Measurements from ENCODE around the gene BCAS4. TPM values are rescaled to one million over a fixed set of nuclear protein-coding genes. Genes with fewer than 3 reads are reported as not detected.
"Not testable (repeated sequence)": the region's sequence is repeated elsewhere in the genome, so short reads cannot be mapped to it uniquely, and the experiment has no call there.

BCAS4 gene
- total RNA-seq, 1 experiment from 2014 or later: 15.4 TPM

GRCh38 chr20:50876063-50876685, 81.3 kb downstream of the BCAS4 start:
- no peak for DNase-seq (ENCODE audit: low read depth)

GRCh38 chr20:50876816-50877215, 82.0 kb downstream of the BCAS4 start:
- DNase-seq (ENCODE audit: low read depth): no peak

DNA sequence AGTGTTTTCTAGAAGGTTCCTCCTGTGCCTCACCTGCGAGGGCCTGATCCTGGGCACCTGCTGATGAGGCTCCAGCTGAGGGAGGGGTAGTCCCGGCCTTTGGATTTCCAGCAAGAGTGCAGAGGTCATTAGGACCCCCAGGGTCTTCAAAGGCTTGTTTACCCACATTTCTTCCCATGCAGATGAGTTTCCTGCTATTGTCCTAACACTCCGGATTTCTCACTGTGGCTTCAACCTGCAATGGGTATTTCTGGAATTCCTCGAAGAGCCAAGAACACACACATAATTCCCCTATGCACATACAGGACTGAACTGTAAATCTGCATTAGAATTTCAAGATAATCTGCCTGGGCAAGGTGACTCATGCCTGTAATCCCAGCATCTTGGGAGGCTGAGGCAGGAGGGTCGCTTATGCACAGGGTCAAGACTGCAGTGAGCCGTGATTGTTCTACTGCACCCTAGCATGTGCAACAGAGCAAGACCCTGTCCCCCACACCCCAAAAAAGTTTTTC, 82.4 kb downstream of the BCAS4 start:
- DNase-seq (ENCODE audit: low read depth): no peak

GRCh38 chr20:50879649-50880550, 85.0 kb downstream of the BCAS4 start:
- DNase-seq (ENCODE audit: low read depth): no peak

DNA sequence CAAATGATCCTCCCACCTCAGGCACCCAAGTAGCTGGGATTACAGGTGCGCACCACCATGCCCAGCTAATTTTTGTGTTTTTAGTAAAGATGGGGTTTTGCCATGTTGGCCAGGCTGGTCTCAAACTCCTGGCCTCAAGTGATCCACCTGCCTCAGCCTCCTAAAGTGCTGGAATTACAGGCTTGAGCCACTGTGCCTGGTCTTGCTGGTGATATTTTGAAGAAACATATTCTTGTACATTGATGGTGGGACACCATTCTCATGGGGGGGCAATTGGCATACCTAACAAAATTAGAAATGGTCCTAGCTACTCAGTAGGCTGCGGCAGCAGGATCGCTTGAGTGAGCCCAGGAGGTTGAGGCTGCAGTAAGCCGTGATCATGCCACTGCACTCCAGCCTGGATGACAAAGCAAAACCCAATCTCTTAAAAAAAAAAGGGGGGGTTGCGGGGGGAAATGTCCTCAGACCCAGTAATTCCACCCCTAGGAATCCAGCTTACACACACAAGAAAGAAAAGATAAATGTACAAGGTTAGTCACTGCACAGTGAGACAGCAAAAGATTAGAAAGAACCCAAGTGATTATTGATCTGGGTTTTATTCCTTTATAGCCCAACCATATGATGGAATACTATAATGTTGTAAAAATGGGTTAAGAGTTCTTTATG, 87.0 kb downstream of the BCAS4 start:
- not testable (repeated sequence) for DNase-seq (ENCODE audit: low read depth)

DNA sequence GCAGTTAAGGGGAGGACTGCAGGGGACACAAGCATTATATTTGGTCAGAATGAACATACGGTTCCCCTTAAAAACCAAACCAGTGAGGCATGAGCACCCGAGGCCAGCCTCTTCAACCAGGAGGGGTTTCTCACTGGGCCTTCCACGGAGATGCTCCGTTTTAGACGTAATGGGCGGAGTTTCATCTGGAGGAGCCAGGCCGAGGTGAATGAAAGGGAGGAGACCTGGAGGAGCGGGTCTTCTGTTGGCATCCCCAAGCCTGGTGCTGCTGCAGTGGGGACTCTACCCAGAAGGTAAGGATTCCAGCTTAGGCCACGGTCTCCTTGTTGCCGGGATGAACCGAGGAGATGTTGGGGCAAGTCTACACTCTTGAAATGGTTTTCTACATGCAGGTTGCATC, 89.0 kb downstream of the BCAS4 start:
- DNase-seq (ENCODE audit: low read depth): no peak

DNA sequence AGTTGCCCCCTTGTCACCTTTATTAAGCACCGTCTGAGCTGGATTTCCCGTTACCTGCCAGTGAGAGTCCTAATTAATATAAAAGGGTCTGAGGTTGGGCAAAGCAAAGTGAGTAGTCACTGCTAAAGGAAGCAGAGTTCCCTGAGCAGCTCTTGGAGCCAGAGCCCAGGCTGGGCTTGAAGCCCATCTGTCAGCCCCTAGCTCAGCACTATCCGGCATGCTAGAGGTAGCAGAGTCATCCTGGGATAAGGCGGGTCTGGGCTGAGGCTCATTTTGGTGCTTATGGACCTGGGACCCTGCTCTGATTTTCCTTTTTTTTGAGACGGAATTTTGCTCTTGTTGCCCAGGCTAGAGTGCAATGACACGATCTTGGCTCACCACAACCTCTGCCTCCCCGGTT, 90.2 kb downstream of the BCAS4 start:
- DNase-seq (ENCODE audit: low read depth): no peak

DNA sequence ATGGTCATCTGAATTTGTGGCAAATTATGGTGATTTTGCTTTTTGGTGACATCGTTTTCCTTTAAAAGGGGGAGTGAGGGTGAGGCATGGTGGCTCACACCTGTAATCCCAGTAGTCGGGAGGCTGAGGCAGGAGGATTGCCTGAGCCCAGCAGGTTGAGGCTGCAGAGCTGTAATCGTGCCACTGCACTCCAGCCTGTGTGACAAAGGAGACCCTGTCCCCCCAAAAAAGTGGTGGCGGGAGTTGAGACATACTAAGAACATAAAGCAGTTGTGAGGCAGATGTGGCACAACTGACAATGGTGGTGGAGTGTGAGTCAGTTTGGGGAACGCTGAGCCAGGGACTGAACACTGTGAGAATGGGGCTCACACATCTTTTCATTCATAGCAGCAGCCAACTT, 90.9 kb downstream of the BCAS4 start:
- no peak for DNase-seq (ENCODE audit: low read depth)

GRCh38 chr20:50886184-50886790, 91.4 kb downstream of the BCAS4 start:
- DNase-seq (ENCODE audit: low read depth): no peak

DNA sequence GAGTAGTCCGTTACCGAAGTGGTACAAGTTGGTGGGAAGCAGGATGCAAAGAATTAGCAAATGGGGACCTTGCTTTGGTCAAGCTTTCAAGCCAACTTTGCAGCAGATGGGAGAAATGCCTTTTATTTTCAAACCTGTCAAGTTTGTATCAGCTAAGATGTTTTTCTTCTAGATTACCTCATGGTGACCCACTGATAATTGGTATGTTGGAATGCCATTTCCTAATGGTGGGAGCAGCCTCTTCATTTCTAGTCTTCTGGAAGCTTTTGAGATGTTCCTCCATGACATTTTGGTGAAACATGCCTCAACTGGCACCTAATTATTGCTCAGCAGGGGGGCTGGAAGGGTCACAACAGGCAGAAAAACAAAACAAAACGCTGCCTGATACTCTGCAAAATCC, 92.7 kb downstream of the BCAS4 start:
- no peak for DNase-seq (ENCODE audit: low read depth)

- no peak for DNase-seq (ENCODE audit: low read depth)
These were observed 96.3 kb downstream of the BCAS4 start for GRCh38 chr20:50891138-50891537.

- no peak for DNase-seq (ENCODE audit: low read depth)
These were observed 97.5 kb downstream of the BCAS4 start for GRCh38 chr20:50892394-50892793.

DNA sequence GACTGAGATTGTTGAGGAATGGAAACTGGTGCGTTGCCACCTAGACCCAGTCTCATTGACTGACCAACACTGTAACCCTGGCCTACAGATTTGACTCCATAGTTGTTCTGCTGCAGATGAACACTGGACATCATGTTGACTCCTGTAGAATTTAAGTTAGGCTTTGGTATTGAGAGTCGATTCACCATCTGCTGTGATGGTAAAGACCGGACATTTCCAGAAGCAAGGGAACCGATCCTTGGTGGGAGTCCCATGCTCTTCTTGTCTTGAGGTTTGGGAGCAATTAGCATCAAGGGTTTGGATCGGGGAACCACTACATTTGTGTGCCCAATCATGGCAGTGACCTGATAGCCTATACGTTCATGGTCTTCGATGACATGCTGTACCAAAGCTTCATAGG, 98.8 kb downstream of the BCAS4 start:
- no peak for DNase-seq (ENCODE audit: low read depth)

DNA sequence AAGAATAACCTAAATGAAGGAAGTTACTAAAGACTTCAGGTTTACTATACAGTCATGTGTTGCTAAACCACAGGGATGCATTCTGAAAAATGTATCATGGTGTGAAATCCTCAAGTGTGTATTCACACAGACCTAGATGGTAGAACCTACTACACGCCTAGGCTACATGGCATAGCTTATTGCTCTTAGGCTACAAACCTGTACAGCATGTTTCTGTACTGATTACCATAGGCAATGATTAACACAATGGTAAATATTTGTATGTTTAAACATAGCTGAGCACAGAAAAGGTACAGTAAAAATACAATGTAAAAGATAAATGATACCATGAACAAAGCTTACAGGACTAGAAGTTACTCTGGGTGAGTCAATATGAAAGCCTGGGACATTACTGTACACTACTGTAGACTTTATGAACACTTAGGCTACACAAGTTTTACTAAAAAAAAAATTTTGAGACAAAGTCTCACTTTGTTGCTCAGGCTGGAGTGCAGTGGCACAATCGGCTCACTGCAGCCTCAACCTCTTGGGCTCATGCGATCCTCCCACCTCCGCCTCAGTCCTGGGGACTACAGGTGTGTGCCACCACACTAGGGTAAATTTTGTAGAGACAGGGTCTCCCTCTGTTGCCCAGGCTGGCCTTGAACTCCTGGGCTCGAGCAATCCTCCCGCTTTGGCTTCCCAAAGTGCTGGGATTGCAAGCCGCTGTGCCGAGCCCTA, 100.4 kb downstream of the BCAS4 start:
- DNase-seq (ENCODE audit: low read depth): no peak

DNA sequence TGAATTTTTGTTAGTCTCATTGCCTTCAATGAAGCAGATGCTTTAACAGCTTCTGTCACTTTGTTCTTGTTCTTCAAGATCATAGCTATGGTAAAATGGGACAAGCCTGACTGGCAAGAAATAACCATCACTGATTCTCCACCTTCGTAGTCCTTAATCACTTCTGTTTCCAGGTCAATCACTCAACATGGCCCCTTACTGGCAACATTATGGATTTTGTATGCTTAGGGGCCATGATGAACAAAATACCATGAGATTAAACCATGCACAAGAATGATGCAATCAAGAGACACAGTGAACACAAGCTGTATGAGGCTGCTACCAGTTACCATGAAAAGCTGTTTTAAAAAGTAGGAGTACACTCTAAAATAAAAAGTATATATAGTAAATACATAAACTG, 103.6 kb downstream of the BCAS4 start:
- no peak for DNase-seq (ENCODE audit: low read depth)

DNA sequence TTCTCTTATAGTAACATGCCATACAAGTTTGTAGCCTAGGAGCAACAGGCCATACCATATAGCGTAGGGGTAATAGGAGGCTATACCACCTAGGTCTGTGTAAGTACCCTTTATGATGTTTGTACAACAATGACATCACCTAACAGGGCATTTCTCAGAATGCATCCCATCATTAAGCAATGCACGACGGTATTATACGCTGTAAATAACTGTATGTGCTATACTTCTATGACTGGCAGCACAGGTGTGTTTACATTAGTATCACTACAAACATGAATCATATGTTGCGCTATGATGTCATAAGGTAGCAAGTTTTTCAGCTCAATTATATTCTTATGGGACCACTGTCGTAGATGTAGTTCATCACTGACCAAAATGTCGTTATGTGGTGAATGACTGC, 105.4 kb downstream of the BCAS4 start:
- DNase-seq (ENCODE audit: low read depth): no peak

GRCh38 chr20:50901301-50901700, 106.4 kb downstream of the BCAS4 start:
- DNase-seq (ENCODE audit: low read depth): no peak

DNA sequence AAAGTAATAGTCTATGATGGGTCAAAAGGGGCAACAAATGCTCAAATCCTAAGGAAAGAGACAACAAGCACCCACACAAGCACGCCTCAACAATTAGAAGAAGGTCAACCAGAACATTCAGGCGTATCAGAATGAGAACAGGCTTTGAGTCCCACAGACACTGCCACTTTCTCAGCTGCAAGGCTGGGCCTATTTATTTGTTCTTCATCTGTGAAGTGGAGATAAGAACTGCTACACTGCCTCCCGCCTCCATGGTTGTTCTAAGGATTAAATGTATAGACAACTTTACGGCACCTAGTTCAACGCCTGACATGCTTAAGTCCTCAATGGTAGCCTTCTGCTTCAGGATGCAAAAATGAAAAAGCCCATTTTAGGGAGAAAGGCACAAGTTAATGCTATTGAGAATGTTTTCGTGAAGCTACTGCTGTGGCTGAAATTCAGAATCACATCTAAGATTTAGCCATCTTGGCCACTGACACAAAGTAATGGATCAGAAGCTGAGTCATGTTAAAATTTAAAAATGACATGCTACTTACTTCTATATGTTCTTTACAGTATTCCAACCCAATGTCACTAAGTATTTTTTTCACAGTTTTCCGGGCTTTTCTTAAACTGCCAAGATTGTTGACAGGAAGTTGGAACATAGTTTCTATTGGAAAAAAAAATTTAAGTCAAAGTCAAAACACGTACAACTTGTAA, 108.6 kb downstream of the BCAS4 start:
- DNase-seq (ENCODE audit: low read depth): no peak

DNA sequence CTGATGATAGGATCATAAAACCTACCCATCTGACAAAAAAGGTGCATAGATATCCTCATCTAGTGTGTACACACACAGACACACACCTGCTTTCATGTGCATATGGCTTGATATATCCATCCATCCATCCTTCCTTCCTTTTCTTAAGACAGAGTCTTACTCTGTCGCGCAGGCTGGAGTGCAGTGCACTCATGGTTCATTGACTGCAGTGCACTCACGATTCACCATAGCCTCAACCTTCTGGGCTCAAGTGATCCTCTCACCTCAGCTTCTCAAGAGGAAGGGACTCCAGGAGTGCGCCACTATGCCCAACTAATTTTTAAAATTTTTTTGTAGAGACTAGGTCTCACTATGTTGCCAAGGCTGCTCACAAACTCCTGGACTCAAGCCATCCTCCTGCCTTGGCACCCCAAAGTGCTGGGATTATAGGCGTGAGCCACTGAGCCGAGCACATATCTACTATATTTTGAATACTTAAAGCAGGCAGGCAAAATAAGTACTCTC, 109.3 kb downstream of the BCAS4 start:
- DNase-seq (ENCODE audit: low read depth): no peak

DNA sequence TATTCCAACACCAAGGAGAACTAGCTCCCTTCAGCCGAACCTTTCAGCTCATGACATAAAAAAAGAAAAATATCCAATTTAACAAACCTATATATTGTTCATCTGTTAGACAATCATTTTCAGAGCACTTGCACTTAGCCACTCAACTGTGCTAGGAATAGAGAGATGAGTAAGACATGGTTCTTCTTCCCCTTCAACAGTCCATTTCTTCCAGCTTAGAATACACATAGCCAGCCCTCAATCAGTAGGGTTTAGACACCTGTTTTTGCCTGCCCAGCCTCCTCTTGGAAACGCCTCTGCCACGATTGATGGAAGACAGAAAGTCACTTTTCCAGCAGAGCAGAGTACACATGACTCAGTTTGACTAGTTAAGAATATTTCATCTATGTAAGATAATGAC, 114.6 kb downstream of the BCAS4 start:
- no peak for DNase-seq (ENCODE audit: low read depth)

DNA sequence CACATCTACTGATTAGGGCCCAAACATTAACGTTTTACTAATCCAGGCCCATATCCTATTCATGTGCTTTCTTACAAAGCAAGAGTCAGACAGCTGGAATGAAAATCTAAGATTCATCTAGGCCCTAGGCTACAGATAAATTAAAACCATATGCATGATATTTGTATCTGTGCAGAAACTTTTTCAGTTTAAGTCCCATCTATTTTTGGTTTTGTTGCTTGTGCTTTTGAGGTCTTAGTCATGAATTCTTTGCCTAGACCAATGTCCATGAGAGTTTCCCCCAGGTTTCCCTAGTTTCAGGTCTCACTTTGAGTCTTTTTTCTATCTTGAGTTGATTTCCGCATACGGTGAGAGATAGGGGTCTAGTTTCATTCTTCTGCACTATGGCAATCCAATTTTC, 116.2 kb downstream of the BCAS4 start:
- DNase-seq (ENCODE audit: low read depth): no peak

Data from M059J (cell line).